GM19035 (cell line): ENCODE measurements around the gene ELMOD1.
"Not testable (repeated sequence)": the region's sequence is repeated elsewhere in the genome, so short reads cannot be mapped to it uniquely, and the experiment has no call there.

ENCODE experiments used
- ATAC-seq: cut with Tn5 transposase; IDR thresholded peaks from one replicate; pipeline ENCODE4 v1.9.1; 2021; ENCODE audit not compliant: unreplicated experiment

The ELMOD1 gene

GRCh38 chr11:107590460-107591377, at the start of gene ELMOD1:
ELMOD1 (plus strand) TSS chr11:107591147; CDS start chr11:107618190, 27,043 bp downstream.
- peak; percentile 61 for ATAC-seq

GRCh38 chr11:107545101-107545514, 45.8 kb upstream of the ELMOD1 start:
- ATAC-seq: no peak

- ATAC-seq: no peak
Measured at GRCh38 chr11:107547961-107548360, 43.0 kb upstream of the ELMOD1 start.

GRCh38 chr11:107549253-107549953, 41.5 kb upstream of the ELMOD1 start:
- no peak for ATAC-seq

- no peak for ATAC-seq
Measured at GRCh38 chr11:107549954-107550285, 41.0 kb upstream of the ELMOD1 start.

- no peak for ATAC-seq
Measured at GRCh38 chr11:107550304-107550703, 40.6 kb upstream of the ELMOD1 start.

- ATAC-seq: no peak
Measured at GRCh38 chr11:107561688-107562087, 29.3 kb upstream of the ELMOD1 start.

GRCh38 chr11:107562647-107563208, 28.2 kb upstream of the ELMOD1 start:
- no peak for ATAC-seq

GRCh38 chr11:107563702-107564101, 27.2 kb upstream of the ELMOD1 start:
- peak; percentile 33 for ATAC-seq

GRCh38 chr11:107564877-107565218, 26.1 kb upstream of the ELMOD1 start:
- peak; percentile 9 for ATAC-seq

GRCh38 chr11:107565219-107565937, 25.6 kb upstream of the ELMOD1 start, which contains the start of gene ALKBH8:
ALKBH8 (minus strand) TSS chr11:107565735; CDS start chr11:107560893, 4,842 bp downstream.
- ATAC-seq: peak; percentile 79

- ATAC-seq: peak; percentile 3
Measured at GRCh38 chr11:107565955-107566501, 24.9 kb upstream of the ELMOD1 start.

- no peak for ATAC-seq
Measured at GRCh38 chr11:107566569-107566968, 24.4 kb upstream of the ELMOD1 start.

- no peak for ATAC-seq
Measured at GRCh38 chr11:107567739-107568335, 23.1 kb upstream of the ELMOD1 start.

- no peak for ATAC-seq
Measured at GRCh38 chr11:107570015-107570414, 20.9 kb upstream of the ELMOD1 start.

- ATAC-seq: no peak
Measured at GRCh38 chr11:107573438-107573837, 17.5 kb upstream of the ELMOD1 start.

GRCh38 chr11:107576497-107577345, 14.2 kb upstream of the ELMOD1 start:
- ATAC-seq: peak; percentile 55

GRCh38 chr11:107577346-107577711, 13.6 kb upstream of the ELMOD1 start:
- ATAC-seq: no peak

- not testable (repeated sequence) for ATAC-seq
Measured at GRCh38 chr11:107579169-107579568, 11.8 kb upstream of the ELMOD1 start.

- ATAC-seq: no peak
Measured at GRCh38 chr11:107581147-107581546, 9.8 kb upstream of the ELMOD1 start.
